ENCODE results near the gene TIFAB.

Gene TIFAB

DNA sequence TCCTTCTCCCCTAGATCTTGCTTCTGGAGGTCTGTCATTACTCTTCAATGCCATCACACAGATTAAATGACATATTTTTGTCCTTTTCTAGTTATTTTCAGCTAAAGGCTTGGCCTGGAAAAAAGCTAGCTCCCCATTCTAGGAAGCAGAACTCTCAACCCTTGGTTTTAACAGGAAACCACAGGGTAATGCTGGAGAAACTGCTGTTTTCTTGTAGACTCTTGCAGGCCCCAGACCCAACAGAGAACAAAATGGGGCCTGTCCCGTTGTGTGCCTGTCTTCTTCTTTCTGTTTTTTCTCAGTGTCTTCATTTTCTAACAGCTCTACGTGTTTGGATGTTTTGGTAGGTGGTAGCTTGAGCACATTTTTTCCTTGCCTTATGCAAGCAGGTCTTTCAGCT, 26.5 kb downstream of the TIFAB start:
- no peak for DNase-seq (ENCODE audit: low spot score)

DNA sequence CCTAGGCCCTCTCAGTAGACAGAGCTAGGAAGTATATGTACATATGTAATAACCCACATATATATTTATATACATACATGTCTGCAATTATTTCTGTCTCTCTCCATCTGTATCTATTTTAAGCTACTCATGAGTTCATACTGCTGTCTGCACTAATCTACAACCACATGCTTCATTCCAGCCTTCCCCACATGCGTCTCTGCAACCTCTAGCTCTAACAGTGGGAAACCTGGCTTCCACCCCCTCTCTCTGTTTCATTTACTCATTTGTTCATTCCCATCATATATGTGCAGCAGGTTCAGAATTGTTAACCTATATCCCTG, 28.3 kb downstream of the TIFAB start:
- DNase-seq (ENCODE audit: low spot score), result no peak

DNA sequence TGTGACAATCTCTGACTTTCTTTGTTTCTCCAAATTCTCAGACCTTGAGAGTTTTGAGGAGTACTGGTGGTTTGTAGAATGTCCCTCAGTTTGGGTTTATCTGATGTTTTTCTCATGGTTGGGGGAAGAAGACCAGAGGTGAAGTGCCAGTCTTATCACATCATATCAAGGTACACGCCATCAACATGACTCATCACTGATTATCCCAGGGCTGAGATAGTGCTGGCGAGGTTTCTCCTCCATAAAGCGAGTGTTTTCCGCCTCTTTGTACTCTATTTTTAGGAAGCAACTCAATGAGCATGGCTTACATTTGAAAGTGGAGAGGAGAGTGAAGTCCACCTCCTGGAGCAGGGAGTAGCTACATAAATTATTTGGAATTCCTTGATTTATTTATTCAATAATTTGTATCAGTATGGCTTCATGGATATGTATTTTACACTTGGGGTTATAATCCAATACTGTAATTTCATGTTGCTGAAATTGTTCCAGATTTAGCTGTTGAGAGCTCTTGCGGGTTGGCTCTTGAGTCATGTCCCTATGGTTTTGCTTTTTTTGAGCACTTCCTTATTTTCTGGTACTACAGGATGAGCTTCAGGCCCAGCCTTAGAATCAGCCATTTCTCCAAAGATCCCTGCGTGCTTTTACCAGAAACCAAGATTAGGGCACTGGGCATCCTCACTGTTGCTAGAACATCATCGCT, 28.9 kb downstream of the TIFAB start:
- DNase-seq (ENCODE audit: low spot score), result no peak

DNA sequence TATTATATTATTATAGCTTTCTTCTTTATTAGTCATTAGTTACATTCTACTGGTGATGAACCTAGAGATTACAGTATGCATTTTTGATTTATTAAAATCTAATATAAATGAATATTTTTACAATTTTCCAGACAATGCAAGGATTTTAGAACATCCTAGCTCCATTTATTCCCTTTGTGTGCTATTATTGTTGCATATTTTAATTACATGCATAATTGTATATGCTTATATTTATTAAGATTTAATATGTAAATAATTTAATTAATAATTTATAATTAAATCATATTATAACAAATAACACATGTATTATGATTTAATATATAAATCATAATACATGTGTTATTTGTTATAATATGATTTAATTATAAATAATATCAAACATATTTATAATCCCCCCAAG, 29.7 kb downstream of the TIFAB start:
- DNase-seq (ENCODE audit: low spot score), result no peak

DNA sequence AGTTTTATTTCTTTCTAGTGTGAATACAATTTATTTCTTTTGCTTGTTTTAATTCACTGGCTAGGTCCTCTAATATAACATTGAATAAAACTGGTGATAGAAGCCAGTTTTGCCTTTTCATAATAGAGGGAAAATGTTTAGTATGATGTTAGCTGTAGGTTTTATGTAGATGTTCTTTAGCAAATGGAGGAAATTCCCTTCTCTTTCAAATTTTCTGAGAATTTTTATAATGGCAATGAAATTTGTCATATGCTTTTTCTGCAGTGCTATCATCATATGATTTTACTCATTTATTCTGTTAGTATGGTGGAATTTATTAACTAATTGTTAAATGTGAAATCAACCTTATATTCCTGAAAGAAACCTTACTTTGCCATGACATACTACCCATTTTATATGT, 35.1 kb downstream of the TIFAB start:
- DNase-seq (ENCODE audit: low spot score), result no peak

DNA sequence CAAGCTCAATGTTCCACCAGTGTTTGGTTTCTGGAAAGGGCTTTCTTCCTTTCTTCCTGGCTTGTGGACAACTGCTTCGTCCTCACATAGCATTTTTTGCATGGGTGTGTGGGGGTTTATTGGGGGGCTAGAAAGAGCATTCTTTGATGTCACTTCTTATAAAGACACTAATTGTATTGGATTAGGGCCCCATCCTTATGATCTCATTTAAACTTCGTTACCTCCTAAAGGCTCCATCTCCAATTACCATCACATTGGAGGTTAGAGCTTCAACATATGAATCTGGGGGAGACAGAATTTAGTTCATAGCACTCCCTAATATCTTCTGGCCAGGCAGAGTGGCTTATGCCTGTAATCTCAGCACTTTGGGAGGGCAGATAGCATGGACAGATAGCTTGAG, 47.1 kb downstream of the TIFAB start:
- DNase-seq (ENCODE audit: low spot score), result no peak

DNA sequence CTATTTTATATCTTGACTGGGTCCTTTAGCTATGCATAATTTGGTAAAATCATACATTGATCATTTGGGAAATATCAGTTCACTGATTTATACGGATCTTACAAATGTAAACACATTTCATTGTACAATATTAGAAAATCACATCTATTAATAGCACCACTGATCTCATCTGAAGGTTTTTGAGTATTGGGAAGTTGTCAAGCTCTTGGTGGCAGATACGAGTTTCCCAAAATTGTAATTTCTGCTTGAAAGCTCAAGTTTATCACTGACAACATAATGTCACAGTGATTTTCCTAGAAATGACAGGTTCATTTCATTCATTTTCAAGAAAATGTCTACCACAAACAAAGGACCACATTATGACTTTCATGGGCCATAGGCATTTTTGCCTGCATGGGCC, 50.1 kb downstream of the TIFAB start:
- DNase-seq (ENCODE audit: low spot score), result no peak

DNA sequence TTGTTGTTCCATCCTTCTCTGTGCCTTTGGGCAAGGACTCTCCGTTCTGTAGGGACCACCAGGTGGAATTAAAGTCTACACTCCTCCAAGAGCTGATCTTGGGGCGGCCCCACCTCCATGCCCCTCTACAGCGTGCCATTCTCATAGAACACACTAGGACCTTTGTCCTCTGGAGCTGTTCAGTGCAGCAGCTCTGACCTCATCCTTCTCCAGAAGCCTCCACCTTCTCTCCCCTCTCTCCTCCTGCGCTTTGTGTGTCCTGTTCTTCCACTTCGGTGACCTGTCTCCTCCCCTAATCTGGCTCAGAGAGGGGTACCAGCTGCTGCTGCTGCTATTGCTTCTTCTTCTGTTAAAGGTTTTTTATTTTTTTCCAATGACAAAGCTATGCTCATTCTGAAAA, 51.3 kb downstream of the TIFAB start:
- no peak for DNase-seq (ENCODE audit: low spot score)

DNA sequence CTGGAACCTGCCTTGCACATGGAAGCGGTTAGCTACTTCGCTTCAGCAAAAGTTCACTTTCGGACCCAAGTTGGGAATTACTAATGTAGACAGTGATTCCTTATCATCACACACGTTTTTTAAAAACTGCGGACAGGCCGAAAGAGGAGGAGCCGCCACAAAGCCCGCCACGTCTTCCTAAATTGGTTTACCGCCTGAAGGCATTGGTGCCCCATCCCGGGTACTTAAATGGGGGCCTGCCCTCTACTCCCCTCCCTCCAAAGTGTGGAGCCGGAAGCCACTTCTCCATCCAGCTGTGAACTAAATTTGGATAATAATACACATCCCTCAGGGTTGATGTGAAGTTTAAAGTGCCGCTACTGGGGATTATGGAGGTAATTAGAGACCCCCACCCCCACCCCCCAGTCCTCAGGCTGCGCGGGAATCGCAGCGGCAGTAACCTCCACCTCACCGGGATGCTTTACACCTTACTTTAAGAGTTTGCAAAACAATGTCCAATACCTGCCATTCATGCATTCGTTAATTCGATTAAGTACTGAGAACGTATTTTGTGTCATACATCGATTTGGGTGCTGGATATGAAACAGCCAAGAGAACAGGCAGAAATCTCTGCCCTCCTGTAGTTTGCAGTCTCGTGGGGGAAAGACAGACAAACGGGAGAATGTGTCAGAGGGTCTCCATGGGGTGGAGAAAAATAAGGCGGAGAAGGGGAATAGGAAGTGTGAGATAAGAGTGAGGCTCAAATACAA, 52.2 kb downstream of the TIFAB start:
- no peak for DNase-seq (ENCODE audit: low spot score)

DNA sequence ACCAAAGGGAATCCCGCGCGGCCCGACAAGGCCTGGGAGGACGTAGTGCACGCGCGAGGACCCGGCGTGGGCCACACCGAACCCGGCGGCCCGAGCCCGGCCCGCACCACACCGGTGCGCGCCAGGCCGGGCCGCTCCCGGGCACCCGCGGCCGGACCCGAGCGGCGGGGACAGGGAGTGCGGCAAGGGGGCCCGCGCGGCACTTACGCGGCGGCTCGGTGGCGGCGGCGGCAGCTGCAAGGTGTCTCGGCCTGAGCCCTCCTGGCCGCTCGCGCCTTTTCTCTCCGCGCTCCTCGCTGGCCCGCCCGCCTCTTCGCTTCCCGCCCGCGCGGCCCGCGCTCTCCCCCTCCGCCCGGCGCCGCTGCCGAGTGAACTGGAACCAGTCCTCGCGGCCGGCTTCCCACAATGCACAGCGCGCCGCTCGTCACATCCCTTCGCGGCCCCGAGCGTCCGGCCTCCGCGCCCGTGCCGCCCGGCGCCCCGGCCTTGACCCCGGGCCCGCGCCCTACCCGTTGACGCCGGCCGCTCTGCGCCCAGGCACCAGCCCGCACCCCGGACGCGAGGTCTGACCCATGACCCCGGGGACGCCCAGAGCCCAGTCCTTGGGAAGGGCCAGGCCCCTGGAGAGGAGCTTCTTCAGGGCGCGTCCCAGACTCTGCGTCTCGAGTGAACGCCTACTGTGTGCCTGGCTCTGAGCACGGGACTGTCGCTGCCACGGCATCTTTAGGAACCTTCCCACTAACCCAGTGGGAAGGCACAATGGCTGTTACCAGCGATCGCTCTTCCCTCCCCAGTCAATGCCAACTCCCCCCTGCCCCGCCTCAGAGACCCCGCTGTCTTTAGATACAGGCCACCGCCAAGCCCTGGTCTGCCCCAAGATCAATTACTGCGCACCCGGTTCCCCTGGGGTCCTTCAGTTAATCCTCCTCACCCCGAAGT, 53.0 kb downstream of the TIFAB start, which contains the start of gene MACROH2A1:
Gene MACROH2A1 (minus strand): TSS at position 377 of the 939 bp plus-strand sequence. CDS start 10,138 bp downstream, outside the sequence.
- DNase-seq (ENCODE audit: low spot score), result peak; percentile 78

DNA sequence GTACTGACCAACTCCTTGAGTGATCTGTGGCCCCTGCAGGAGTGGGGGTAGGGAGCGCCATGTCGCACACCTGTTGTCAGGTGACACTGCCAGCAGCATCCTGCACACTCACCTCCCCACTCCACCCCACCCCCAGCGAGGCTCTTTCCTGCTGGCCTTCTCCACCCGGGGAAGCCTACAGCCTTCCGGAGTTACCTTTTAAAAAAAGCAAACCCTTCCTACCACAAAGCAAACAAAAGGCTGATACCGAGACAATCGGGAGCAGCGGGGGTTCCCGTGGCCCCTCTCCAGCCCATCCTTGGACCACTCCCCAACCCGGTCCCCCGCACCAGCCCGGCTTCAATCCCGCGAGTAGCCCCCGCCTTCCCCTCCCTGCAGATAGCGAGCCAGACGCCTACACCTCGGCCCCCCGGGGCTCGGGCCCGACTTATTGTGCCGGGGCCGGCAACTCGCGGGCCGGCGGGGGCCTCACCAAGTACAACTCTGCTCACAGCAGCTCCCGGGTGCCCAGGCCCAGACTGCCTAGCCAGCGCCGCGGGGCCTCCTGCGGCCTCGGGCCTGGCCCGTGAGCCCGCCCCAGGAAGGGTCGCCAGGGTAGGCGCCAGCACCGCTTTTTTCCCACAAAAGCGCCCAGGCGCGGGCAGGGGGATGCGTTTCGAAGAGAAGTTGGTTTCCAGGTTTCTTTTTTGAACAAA, 53.8 kb downstream of the TIFAB start:
- peak; percentile 38 for DNase-seq (ENCODE audit: low spot score)

Measured in CD4-positive, alpha-beta T cell treated with Interleukin-2 at 100 ng/mL for 4 hours (primary cell).